NCI-H82 (cell line): Measurements from ENCODE around the gene DNAH14.
"Not testable (repeated sequence)": the region's sequence is repeated elsewhere in the genome, so short reads cannot be mapped to it uniquely, and the experiment has no call there.

ENCODE experiments used
- DNase-seq: peaks from one replicate; lab custom pipeline; 2025; lab: John Stamatoyannopoulos, UW

DNAH14 gene

GRCh38 chr1:225155555-225155954 lies 226.1 kb downstream of the DNAH14 start:
- no peak for DNase-seq

GRCh38 chr1:225156254-225156653 lies 226.8 kb downstream of the DNAH14 start:
- no peak for DNase-seq

GRCh38 chr1:225158291-225158690 lies 228.8 kb downstream of the DNAH14 start:
- DNase-seq: no peak

GRCh38 chr1:225159793-225160192 lies 230.3 kb downstream of the DNAH14 start:
- no peak for DNase-seq

- not testable (repeated sequence) for DNase-seq
Measured at GRCh38 chr1:225177409-225177808, 247.9 kb downstream of the DNAH14 start.

- DNase-seq: no peak
Measured at GRCh38 chr1:225179686-225180085, 250.2 kb downstream of the DNAH14 start.

- DNase-seq: no peak
Measured at GRCh38 chr1:225182716-225183115, 253.2 kb downstream of the DNAH14 start.

- no peak for DNase-seq
Measured at GRCh38 chr1:225191199-225191753, 261.8 kb downstream of the DNAH14 start.

- no peak for DNase-seq
Measured at GRCh38 chr1:225201447-225201846, 272.0 kb downstream of the DNAH14 start.

GRCh38 chr1:225207791-225208190 lies 278.3 kb downstream of the DNAH14 start:
- DNase-seq: no peak

- no peak for DNase-seq
Measured at GRCh38 chr1:225209153-225209552, 279.7 kb downstream of the DNAH14 start.

GRCh38 chr1:225210180-225210579 lies 280.7 kb downstream of the DNAH14 start:
- DNase-seq: not testable (repeated sequence)

GRCh38 chr1:225211694-225212442 lies 282.4 kb downstream of the DNAH14 start:
- not testable (repeated sequence) for DNase-seq

GRCh38 chr1:225224287-225224686 lies 294.8 kb downstream of the DNAH14 start:
- DNase-seq: no peak

- DNase-seq: no peak
Measured at GRCh38 chr1:225225681-225226080, 296.2 kb downstream of the DNAH14 start.

GRCh38 chr1:225228871-225229303 lies 299.4 kb downstream of the DNAH14 start:
- no peak for DNase-seq

- DNase-seq: not testable (repeated sequence)
Measured at GRCh38 chr1:225229429-225229828, 300.0 kb downstream of the DNAH14 start.

- DNase-seq: no peak
Measured at GRCh38 chr1:225230483-225230882, 301.0 kb downstream of the DNAH14 start.

GRCh38 chr1:225232930-225233329 lies 303.5 kb downstream of the DNAH14 start:
- not testable (repeated sequence) for DNase-seq

GRCh38 chr1:225242611-225243010 lies 313.1 kb downstream of the DNAH14 start:
- DNase-seq: no peak

- DNase-seq: no peak
Measured at GRCh38 chr1:225250432-225250831, 321.0 kb downstream of the DNAH14 start.

- no peak for DNase-seq
Measured at GRCh38 chr1:225253173-225253572, 323.7 kb downstream of the DNAH14 start.

- DNase-seq: no peak
Measured at GRCh38 chr1:225253784-225254183, 324.3 kb downstream of the DNAH14 start.

GRCh38 chr1:225254676-225255075 lies 325.2 kb downstream of the DNAH14 start:
- no peak for DNase-seq
